HepG2 (cell line): ENCODE measurements around the gene FANCG. TPM values are rescaled to one million over a fixed set of nuclear protein-coding genes. Genes with fewer than 3 reads are reported as not detected.
A peak's percentile ranks its signal among the peaks of the same experiment; 100 is the strongest.

Source experiments
- AGO1 ChIP-seq: fragments of 200-400 bp; formaldehyde crosslinking; IDR thresholded peaks from 2 replicates; pipeline ENCODE4 v1.6.1; 2017; ENCODE audit warnings: mild to moderate bottlenecking, low read depth, low read length, moderate library complexity; ENCODE audit not compliant: poor library complexity, severe bottlenecking
- ARID5B ChIP-seq: IDR thresholded peaks from 2 replicates; pipeline ENCODE4 v1.4.0; 2020; ENCODE audit warnings: mild to moderate bottlenecking, missing genetic modification reagents
- BRF2 ChIP-seq: sonication (generic); formaldehyde crosslinking; IDR thresholded peaks from 2 replicates; pipeline ENCODE4 v1.8.1; 2022; ENCODE audit warnings: mild to moderate bottlenecking, missing genetic modification reagents
- FOXO4 ChIP-seq: sonication (generic); formaldehyde crosslinking; conservative IDR thresholded peaks from 2 replicates; pipeline ENCODE4 v1.8.1; 2023; ENCODE audit warnings: missing genetic modification reagents
- GPBP1L1 ChIP-seq: sonication (generic); formaldehyde crosslinking; IDR thresholded peaks from 2 replicates; pipeline ENCODE4 v1.5.0; 2020; ENCODE audit warnings: mild to moderate bottlenecking, missing genetic modification reagents
- KLF11 ChIP-seq: IDR thresholded peaks from 2 replicates; pipeline ENCODE4 v1.6.1; 2016; ENCODE audit warnings: missing compliant biosample characterization
- LCORL ChIP-seq, 2 experiments: fragments of 450-650 bp in 1 of 2; sonication (generic) in 1 of 2; formaldehyde crosslinking in 1 of 2; IDR thresholded peaks; 2 replicates each; pipeline versions ENCODE4 v1.5.0 to v1.6.1; 2017 to 2020; ENCODE audit warnings: antibody characterized with exemption in 1 of 2, missing genetic modification reagents in 1 of 2
- MTA3 ChIP-seq: sonication (generic); formaldehyde crosslinking; IDR thresholded peaks from 2 replicates; pipeline ENCODE4 v1.4.0; 2020; ENCODE audit warnings: missing genetic modification reagents
- NR1H2 ChIP-seq: sonication (generic); formaldehyde crosslinking; IDR thresholded peaks from 2 replicates; pipeline ENCODE4 v1.8.1; 2022; ENCODE audit warnings: low read depth, missing genetic modification reagents, borderline replicate concordance
- NR2F1 ChIP-seq, 2 experiments: fragments of 450-650 bp in 1 of 2; formaldehyde crosslinking in 1 of 2; IDR thresholded peaks; 2 replicates each; pipeline versions ENCODE4 v1.5.0 to v1.6.1; 2016 to 2020; ENCODE audit warnings: mild to moderate bottlenecking in 1 of 2, missing compliant biosample characterization in 1 of 2, missing genetic modification reagents in 1 of 2, moderate library complexity in 1 of 2
- RCOR2 ChIP-seq: IDR thresholded peaks from 2 replicates; pipeline ENCODE4 v1.6.1; 2016; ENCODE audit warnings: missing biosample characterization, missing genetic modification reagents
- SP2 ChIP-seq: sonication (generic); formaldehyde crosslinking; IDR thresholded peaks from 2 replicates; pipeline ENCODE4 v1.5.1; 2020; ENCODE audit warnings: mild to moderate bottlenecking, missing genetic modification reagents
- TFDP1 ChIP-seq: IDR thresholded peaks from 2 replicates; pipeline ENCODE4 v1.6.1; 2016; ENCODE audit warnings: missing compliant biosample characterization, missing genetic modification reagents, borderline replicate concordance
- ZNF264 ChIP-seq: sonication (generic); formaldehyde crosslinking; IDR thresholded peaks from 2 replicates; pipeline ENCODE4 v1.4.0; 2020; ENCODE audit warnings: missing genetic modification reagents
- ZNF292 ChIP-seq: sonication (generic); formaldehyde crosslinking; IDR thresholded peaks from 2 replicates; pipeline ENCODE4 v1.8.1; 2022; ENCODE audit warnings: mild to moderate bottlenecking, low read depth, missing genetic modification reagents, borderline replicate concordance
- ZNF546 ChIP-seq: sonication (generic); formaldehyde crosslinking; conservative IDR thresholded peaks from 2 replicates; pipeline ENCODE4 v1.8.1; 2023; ENCODE audit warnings: mild to moderate bottlenecking, missing genetic modification reagents
- ZNF557 ChIP-seq: sonication (generic); formaldehyde crosslinking; IDR thresholded peaks from 2 replicates; pipeline ENCODE4 v1.4.0; 2020; ENCODE audit warnings: missing genetic modification reagents
- ZNF766 ChIP-seq: sonication (generic); formaldehyde crosslinking; IDR thresholded peaks from 2 replicates; pipeline ENCODE4 v1.5.0; 2020; ENCODE audit warnings: missing genetic modification reagents, borderline replicate concordance
- ZNF777 ChIP-seq: sonication (generic); formaldehyde crosslinking; IDR thresholded peaks from 2 replicates; pipeline ENCODE4 v1.4.0; 2020; ENCODE audit warnings: missing genetic modification reagents
- polyA plus RNA-seq, 8 experiments: library from polyadenylated mRNA; depleted of rRNA in 3 of 8; stranded (reverse) in 7 of 8; unstranded in 1 of 8; fragments of >200 nt; fragmentation: Illumina TruSeq in 4 of 8; extraction: Trizol in 4 of 8; gene quantifications; 2 replicates each; pipeline versions ENCODE4 v1.2.1 to v1.2.3, GENCODE V29; 2011 to 2016; ENCODE audit warnings: low read depth in 4 of 8, missing spikeins in 1 of 8, mixed read lengths in 1 of 8; ENCODE audit not compliant: insufficient read depth in 1 of 8
- total RNA-seq, 5 experiments: library from RNA; depleted of rRNA; stranded (reverse); fragments of >200 nt; fragmentation: Illumina TruSeq; extraction: Trizol; gene quantifications; 2 replicates each; pipeline ENCODE4 v1.2.3, GENCODE V29; 2016; ENCODE audit warnings: low read depth in 1 of 5

Gene FANCG
- total and polyA plus RNA-seq, 2 of the 13 experiments (the other 11 are each of a cell fraction or from before 2014, with no cell fraction given), result 14.4 to 45.1 TPM

GRCh38 chr9:35072461-35073278 is 7.1 kb downstream of the FANCG start, which contains the start of gene VCP (continued):
- TF ChIP-seq ZNF264 (CRISPR knock-in tag), result peak; percentile 49; the same call in 1 of the 2 replicates
- TF ChIP-seq NR2F1 (CRISPR knock-in tag; IDR thresholded peaks at IDR 0.05), result no peak
- TF ChIP-seq GPBP1L1, result no peak
- peak; percentile 17 for TF ChIP-seq AGO1
- TF ChIP-seq FOXO4 (CRISPR knock-in tag), result no peak
- no peak for TF ChIP-seq MTA3 (CRISPR knock-in tag)
- 0 out of 2 replicates have a peak, but pooled peaks have one; percentile 6 for TF ChIP-seq NR1H2
- TF ChIP-seq SP2 (CRISPR knock-in tag), result peak; percentile 100
- TF ChIP-seq TFDP1 (CRISPR knock-in tag), result peak; percentile 18; the same call in 1 of the 2 replicates
- TF ChIP-seq ZNF546 (CRISPR knock-in tag), result no peak
- TF ChIP-seq RCOR2 (CRISPR knock-in tag), result no peak
- TF ChIP-seq ZNF292, result no peak
- TF ChIP-seq ZNF557 (CRISPR knock-in tag), result no peak
- peak; percentile 89 for TF ChIP-seq ZNF777
- TF ChIP-seq BRF2 (CRISPR knock-in tag), result 0 out of 2 replicates have a peak, but pooled peaks have one; percentile 0
- peak; percentile 36; the same call in 1 of the 2 replicates for TF ChIP-seq ZNF766
- peak; percentile 4; the same call in 1 of the 2 replicates for TF ChIP-seq ARID5B (CRISPR knock-in tag)
- TF ChIP-seq LCORL (IDR thresholded peaks at IDR 0.05), result no peak
- TF ChIP-seq LCORL (CRISPR knock-in tag; IDR thresholded peaks at IDR 0.05), result no peak; the same call in 1 of the 2 replicates
- TF ChIP-seq KLF11 (CRISPR knock-in tag), result 0 out of 2 replicates have a peak, but pooled peaks have one; percentile 23
